ENCODE results near the gene TGIF2. TPM values are rescaled to one million over a fixed set of nuclear protein-coding genes. Genes with fewer than 3 reads are reported as not detected.

TGIF2 gene
- polyA plus RNA-seq, 1 donor (not counting 4 experiments of a cell fraction or from before 2014, with no cell fraction given): 6.7 TPM

DNA sequence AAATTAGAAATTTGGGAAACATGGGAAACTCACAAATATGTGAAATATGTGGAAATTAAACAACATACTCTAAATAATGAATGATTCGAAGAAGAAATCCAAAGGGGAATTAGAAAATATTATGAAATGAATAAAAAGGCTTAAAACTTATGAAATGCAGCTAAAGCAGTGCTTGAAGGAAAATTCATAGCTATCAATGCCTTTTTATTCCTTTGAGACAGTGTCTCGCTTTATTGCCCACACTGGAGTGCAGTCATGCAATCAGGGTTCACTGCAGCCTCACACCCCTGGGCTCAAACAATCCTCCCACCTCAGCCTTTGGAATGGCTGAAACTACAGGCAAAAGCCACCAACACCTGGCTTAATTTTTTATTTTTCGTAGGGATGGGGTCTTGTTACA is 7.9 kb upstream of the TGIF2 start:
- Histone ChIP-seq H3K9ac (ENCODE audit: control insufficient read depth, extremely low read depth, insufficient read depth, low read length) (no peak overlapping the region), H3K27me3 (ENCODE audit: control insufficient read depth, extremely low read depth, insufficient read depth, low read length) (no peaks in the 10 kb centered on the region), H3K4me1 (ENCODE audit: control insufficient read depth, extremely low read depth, insufficient read depth, low read length) (peaks cover 6% of the 10 kb centered on the region), H3K4me2 (ENCODE audit: control insufficient read depth, extremely low read depth, insufficient read depth, low read depth, low read length) (no peak overlapping the region), H4K20me1 (ENCODE audit: control insufficient read depth, extremely low read depth, insufficient read depth, low read length) (no peaks in the 10 kb centered on the region), H3K9me1 (ENCODE audit: control insufficient read depth, extremely low read depth, insufficient read depth, low read length) (no peaks in the 10 kb centered on the region), H3K79me2 (ENCODE audit: control insufficient read depth, insufficient read depth, low read length) (no peaks in the 10 kb centered on the region), H2AFZ (ENCODE audit: control insufficient read depth, low read length) (no peak overlapping the region), H3K9me3 (ENCODE audit: control insufficient read depth, low read depth, low read length) (no peaks in the 10 kb centered on the region), H3K27ac (ENCODE audit: control insufficient read depth, insufficient read depth, low read length) (no peak overlapping the region), H3K4me3 (ENCODE audit: control insufficient read depth in 2 of 3, extremely low read depth in 1 of 3, insufficient read depth in 2 of 3, low read depth in 1 of 3, low read length in 3 of 3) (no peak overlapping the region), H3K36me3 (ENCODE audit: control insufficient read depth in 2 of 2, extremely low read depth in 1 of 2, insufficient read depth in 2 of 2, low read length in 2 of 2) (no peaks in the 10 kb centered on the region)
- TF ChIP-seq EZH2 (IDR thresholded peaks at IDR 0.05; ENCODE audit: low read length): no peak
- TF ChIP-seq, protein P1, sequence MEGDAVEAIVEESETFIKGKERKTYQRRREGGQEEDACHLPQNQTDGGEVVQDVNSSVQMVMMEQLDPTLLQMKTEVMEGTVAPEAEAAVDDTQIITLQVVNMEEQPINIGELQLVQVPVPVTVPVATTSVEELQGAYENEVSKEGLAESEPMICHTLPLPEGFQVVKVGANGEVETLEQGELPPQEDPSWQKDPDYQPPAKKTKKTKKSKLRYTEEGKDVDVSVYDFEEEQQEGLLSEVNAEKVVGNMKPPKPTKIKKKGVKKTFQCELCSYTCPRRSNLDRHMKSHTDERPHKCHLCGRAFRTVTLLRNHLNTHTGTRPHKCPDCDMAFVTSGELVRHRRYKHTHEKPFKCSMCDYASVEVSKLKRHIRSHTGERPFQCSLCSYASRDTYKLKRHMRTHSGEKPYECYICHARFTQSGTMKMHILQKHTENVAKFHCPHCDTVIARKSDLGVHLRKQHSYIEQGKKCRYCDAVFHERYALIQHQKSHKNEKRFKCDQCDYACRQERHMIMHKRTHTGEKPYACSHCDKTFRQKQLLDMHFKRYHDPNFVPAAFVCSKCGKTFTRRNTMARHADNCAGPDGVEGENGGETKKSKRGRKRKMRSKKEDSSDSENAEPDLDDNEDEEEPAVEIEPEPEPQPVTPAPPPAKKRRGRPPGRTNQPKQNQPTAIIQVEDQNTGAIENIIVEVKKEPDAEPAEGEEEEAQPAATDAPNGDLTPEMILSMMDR (optimal IDR thresholded peaks at IDR 0.05 in 1 of 3, IDR thresholded peaks at IDR 0.05 in 1 of 3, conservative IDR thresholded peaks at IDR 0.05 in 1 of 3; ENCODE audit: extremely low read depth in 1 of 3, insufficient read depth in 2 of 3, low read length in 3 of 3): no peak
- DNase-seq (ENCODE audit: low read depth, low spot score) (no peak), FAIRE-seq (no peak)
- dilution Hi-C loops (cut with MboI; ENCODE audit: extremely low pct_ligation_motif_present, low sequenced_read_pairs): no loop called here

DNA sequence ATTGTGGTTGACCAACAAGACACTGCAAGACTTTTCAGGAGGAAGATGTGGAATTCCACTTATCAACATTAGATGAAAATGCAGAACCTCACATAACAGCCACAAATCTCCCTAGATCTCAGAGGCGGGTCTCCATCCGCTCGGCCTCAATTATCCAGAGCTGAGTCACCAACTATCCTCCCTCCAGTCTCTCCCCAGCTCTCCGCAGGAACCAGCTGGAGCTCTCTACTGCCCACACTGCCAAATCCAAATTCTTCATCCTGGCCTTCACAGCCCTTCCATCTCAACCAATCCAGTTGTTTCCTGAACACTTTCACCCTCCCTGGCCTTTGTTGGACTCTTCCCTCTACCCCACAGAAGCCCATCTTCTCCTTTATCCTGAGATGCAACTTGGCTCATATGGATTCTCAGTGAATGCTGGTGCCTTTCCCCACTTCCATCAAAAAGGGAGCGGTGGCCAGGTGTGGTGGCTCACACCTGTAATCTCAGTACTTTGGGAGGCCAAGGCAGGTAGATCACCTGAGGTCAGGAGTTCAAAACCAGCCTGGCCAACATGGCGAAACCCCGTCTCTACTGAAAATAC is 3.5 kb upstream of the TGIF2 start:
- Histone ChIP-seq H3K4me1 (ENCODE audit: control insufficient read depth, extremely low read depth, insufficient read depth, low read length) (peaks cover 17% of the 10 kb centered on the region), H3K27me3 (ENCODE audit: control insufficient read depth, extremely low read depth, insufficient read depth, low read length) (no peaks in the 10 kb centered on the region), H4K20me1 (ENCODE audit: control insufficient read depth, extremely low read depth, insufficient read depth, low read length) (no peaks in the 10 kb centered on the region), H3K36me3 (ENCODE audit: control insufficient read depth in 2 of 2, extremely low read depth in 1 of 2, insufficient read depth in 2 of 2, low read length in 2 of 2) (no peaks in the 10 kb centered on the region), H3K4me3 (ENCODE audit: control insufficient read depth in 2 of 3, extremely low read depth in 1 of 3, insufficient read depth in 2 of 3, low read depth in 1 of 3, low read length in 3 of 3) (no peak overlapping the region), H3K9me1 (ENCODE audit: control insufficient read depth, extremely low read depth, insufficient read depth, low read length) (no peaks in the 10 kb centered on the region), H3K4me2 (ENCODE audit: control insufficient read depth, extremely low read depth, insufficient read depth, low read depth, low read length) (no peak overlapping the region), H3K9me3 (ENCODE audit: control insufficient read depth, low read depth, low read length) (no peaks in the 10 kb centered on the region), H3K9ac (ENCODE audit: control insufficient read depth, extremely low read depth, insufficient read depth, low read length) (no peak overlapping the region), H3K27ac (ENCODE audit: control insufficient read depth, insufficient read depth, low read length) (no peak overlapping the region), H3K79me2 (ENCODE audit: control insufficient read depth, insufficient read depth, low read length) (peaks cover under 1% of the 10 kb centered on the region), H2AFZ (ENCODE audit: control insufficient read depth, low read length) (peak overlapping the region; percentile 20)
- dilution Hi-C loops (cut with MboI; ENCODE audit: extremely low pct_ligation_motif_present, low sequenced_read_pairs): no loop called here
- FAIRE-seq: no peak
- TF ChIP-seq EZH2 (IDR thresholded peaks at IDR 0.05; ENCODE audit: low read length): no peak
- TF ChIP-seq, protein P1 (optimal IDR thresholded peaks at IDR 0.05 in 1 of 3, IDR thresholded peaks at IDR 0.05 in 1 of 3, conservative IDR thresholded peaks at IDR 0.05 in 1 of 3; ENCODE audit: extremely low read depth in 1 of 3, insufficient read depth in 2 of 3, low read length in 3 of 3): no peak
- DNase-seq (ENCODE audit: low read depth, low spot score): no peak

All from keratinocyte (primary cell).